Sigmoid colon (tissue), 4 donors: ENCODE results near the gene FASLG.

Experiments
- CTCF ChIP-seq, 4 experiments: fragments of 450-650 bp in 3 of 4; fragments of 200-600 bp in 1 of 4; IDR thresholded peaks; one replicate each; pipeline ENCODE4 v1.5.1; 2016 to 2019; ENCODE audit warnings: antibody characterized with exemption in 4 of 4, mild to moderate bottlenecking in 3 of 4, moderate library complexity in 2 of 4
- EP300 ChIP-seq, 4 donors: sonication (generic); formaldehyde crosslinking; IDR thresholded peaks; one replicate each; pipeline ENCODE4 v1.6.1; 2017; ENCODE audit warnings: antibody characterized with exemption in 4 of 4
- POLR2A ChIP-seq, 2 donors: fragments of 450-650 bp; IDR thresholded peaks; one replicate each; pipeline ENCODE4 v1.6.1; 2016; ENCODE audit warnings: antibody characterized with exemption in 2 of 2, mild to moderate bottlenecking in 2 of 2, moderate library complexity in 2 of 2

GRCh38 chr1:172671591-172671990 lies 12.7 kb downstream of the FASLG start:
- TF ChIP-seq CTCF (IDR thresholded peaks at IDR 0.05) (no peak), EP300 (IDR thresholded peaks at IDR 0.05) (no peak), POLR2A (IDR thresholded peaks at IDR 0.05) (no peak)
